Hepatocyte (in vitro differentiated cells): ENCODE data around the gene ASTN2. TPM values are rescaled to one million over a fixed set of nuclear protein-coding genes. Genes with fewer than 3 reads are reported as not detected.

Experiments used
- DNase-seq: peaks from one replicate; pipeline ENCODE4 v3.0.0-alpha.2; 2016; ENCODE audit warnings: low spot score
- H2AFZ ChIP-seq: fragments of 200-600 bp; sonication (generic); 2 replicates; pipeline ENCODE4 v1.6.0; 2016; ENCODE audit warnings: antibody characterized with exemption, mild to moderate bottlenecking
- H3K27ac ChIP-seq: fragments of 200-600 bp; sonication (generic); 2 replicates; pipeline ENCODE4 v1.5.1; 2016; ENCODE audit warnings: mild to moderate bottlenecking
- H3K27me3 ChIP-seq: fragments of 200-600 bp; sonication (generic); 2 replicates; pipeline ENCODE4 v1.6.1; 2016
- H3K36me3 ChIP-seq: fragments of 200-600 bp; sonication (generic); replicated peaks from 2 replicates; pipeline ENCODE4 v1.5.1; 2016; ENCODE audit warnings: low read depth; ENCODE audit not compliant: insufficient read depth
- H3K4me1 ChIP-seq: fragments of 200-600 bp; sonication (generic); 2 replicates; pipeline ENCODE4 v1.5.1; 2016; ENCODE audit warnings: mild to moderate bottlenecking, moderate library complexity; ENCODE audit not compliant: insufficient read depth
- H3K4me2 ChIP-seq: fragments of 200-600 bp; sonication (generic); 2 replicates; pipeline ENCODE4 v1.6.0; 2016
- H3K4me3 ChIP-seq: fragments of 200-600 bp; sonication (generic); 2 replicates; pipeline ENCODE4 v1.5.1; 2016; ENCODE audit warnings: mild to moderate bottlenecking
- H3K79me2 ChIP-seq: fragments of 200-600 bp; sonication (generic); 2 replicates; pipeline ENCODE4 v1.6.0; 2017; ENCODE audit warnings: mild to moderate bottlenecking
- H3K9me2 ChIP-seq: fragments of 200-600 bp; sonication (generic); replicated peaks from 2 replicates; pipeline ENCODE4 v1.6.0; 2017; ENCODE audit warnings: mild to moderate bottlenecking; ENCODE audit not compliant: insufficient read depth
- H3K9me3 ChIP-seq: fragments of 200-600 bp; sonication (generic); 2 replicates; pipeline ENCODE4 v1.5.1; 2016; ENCODE audit warnings: low read depth, mild to moderate bottlenecking
- H4K20me1 ChIP-seq: fragments of 200-600 bp; sonication (generic); 2 replicates; pipeline ENCODE4 v1.6.0; 2016; ENCODE audit warnings: mild to moderate bottlenecking; ENCODE audit not compliant: insufficient read depth, poor library complexity, severe bottlenecking
- CTCF ChIP-seq: fragments of 200-600 bp; sonication (generic); IDR thresholded peaks from 2 replicates; pipeline ENCODE4 v1.5.1; 2016; ENCODE audit warnings: antibody characterized with exemption, mild to moderate bottlenecking; ENCODE audit not compliant: poor library complexity
- EZH2 ChIP-seq: fragments of 200-600 bp; sonication (generic); IDR thresholded peaks from 2 replicates; pipeline ENCODE4 v1.6.1; 2016; ENCODE audit warnings: antibody characterized with exemption, mild to moderate bottlenecking, borderline replicate concordance
- EZH2phosphoT487 ChIP-seq: fragments of 200-600 bp; sonication (generic); IDR thresholded peaks from one replicate; pipeline ENCODE4 v1.6.1; 2018; ENCODE audit warnings: antibody characterized with exemption, mild to moderate bottlenecking, low read depth, moderate library complexity; ENCODE audit not compliant: unreplicated experiment, severe bottlenecking
- WGBS: methylation state at CpG from one replicate; pipeline ENCODE4 v1.1.6; 2016; ENCODE audit warnings: low lambda C conversion rate; ENCODE audit errors: missing lambda C conversion rate; 5-methylcytosine and 5-hydroxymethylcytosine counted together
- polyA plus RNA-seq: library from polyadenylated mRNA; unstranded; fragments of >200 nt; fragmentation: Nextera tagmentation; extraction: Ambion mirVana; gene quantifications from 2 replicates; pipeline ENCODE4 v1.2.1, GENCODE V29; 2016
- total RNA-seq: library from RNA; depleted of rRNA; stranded (reverse); fragments of >200 nt; gene quantifications from 2 replicates; pipeline ENCODE4 v1.2.3, GENCODE V29; 2014

Gene ASTN2
- total and polyA plus RNA-seq, 2 experiments from 2014 or later, result 6.4 to 8.4 TPM

- Histone ChIP-seq H3K9me3 (no peaks in the 10 kb centered on the region), H4K20me1 (no peaks in the 10 kb centered on the region), H3K36me3 (no peaks in the 10 kb centered on the region), H2AFZ (no peak overlapping the region), H3K27ac (peak overlapping the region; percentile 68), H3K4me2 (peak overlapping the region; percentile 56), H3K4me3 (no peak overlapping the region), H3K4me1 (peaks cover 15% of the 10 kb centered on the region), H3K27me3 (no peaks in the 10 kb centered on the region), H3K9me2 (no peaks in the 10 kb centered on the region), H3K79me2 (no peaks in the 10 kb centered on the region)
- TF ChIP-seq CTCF, result no peak
- no peak for TF ChIP-seq EZH2
- TF ChIP-seq EZH2phosphoT487, result no peak
- DNase-seq, result peak; percentile 84
- WGBS, result 48% methylated on average over 5 of the region's 5 CpGs
Measured at GRCh38 chr9:116566677-116567488, 848.0 kb downstream of the ASTN2 start.

GRCh38 chr9:116565986-116566385 is 848.9 kb downstream of the ASTN2 start:
- Histone ChIP-seq H3K79me2 (no peaks in the 10 kb centered on the region), H3K4me3 (no peak overlapping the region), H4K20me1 (no peaks in the 10 kb centered on the region), H3K27ac (no peak overlapping the region), H3K4me1 (peaks cover 8% of the 10 kb centered on the region), H3K4me2 (no peak overlapping the region), H2AFZ (no peak overlapping the region), H3K36me3 (no peaks in the 10 kb centered on the region), H3K9me3 (no peaks in the 10 kb centered on the region), H3K27me3 (no peaks in the 10 kb centered on the region), H3K9me2 (no peaks in the 10 kb centered on the region)
- TF ChIP-seq EZH2, result no peak
- no peak for TF ChIP-seq CTCF
- TF ChIP-seq EZH2phosphoT487, result no peak
- DNase-seq, result no peak

- no peak overlapping the region for H3K4me2 ChIP-seq
- H3K9me3 ChIP-seq, result no peaks in the 10 kb centered on the region
- H2AFZ ChIP-seq, result no peak overlapping the region
- TF ChIP-seq EZH2phosphoT487, result no peak
- no peak for TF ChIP-seq EZH2
- TF ChIP-seq CTCF, result no peak
- H3K27me3 ChIP-seq, result no peaks in the 10 kb centered on the region
- H3K9me2 ChIP-seq, result no peaks in the 10 kb centered on the region
- H3K4me3 ChIP-seq, result no peak overlapping the region
- peaks cover 8% of the 10 kb centered on the region for H3K4me1 ChIP-seq
- no peak for DNase-seq
- H3K27ac ChIP-seq, result no peak overlapping the region
- H3K79me2 ChIP-seq, result no peaks in the 10 kb centered on the region
- no peaks in the 10 kb centered on the region for H3K36me3 ChIP-seq
- WGBS, result 89% methylated on average over 3 of the region's 3 CpGs
- H4K20me1 ChIP-seq, result no peaks in the 10 kb centered on the region
Measured at GRCh38 chr9:116564266-116564793, 850.5 kb downstream of the ASTN2 start.
